Measurements from ENCODE around the gene VAV2.

The VAV2 gene

GRCh38 chr9:133979273-133979920 lies 12.7 kb downstream of the VAV2 start:
- TF ChIP-seq TCF4 (CRISPR knock-in tag; IDR thresholded peaks at IDR 0.05; ENCODE audit: borderline replicate concordance) (no peak), RARB (CRISPR knock-in tag; IDR thresholded peaks at IDR 0.05) (no peak), BACH2 (CRISPR knock-in tag; IDR thresholded peaks at IDR 0.05; ENCODE audit: borderline replicate concordance) (no peak), ZNF8 (CRISPR knock-in tag; IDR thresholded peaks at IDR 0.05) (no peak), ARNTL (CRISPR knock-in tag; IDR thresholded peaks at IDR 0.05; ENCODE audit: borderline replicate concordance, low read depth) (no peak), CSRNP3 (CRISPR knock-in tag; IDR thresholded peaks at IDR 0.05) (no peak), OSR1 (CRISPR knock-in tag; IDR thresholded peaks at IDR 0.05) (no peak), SNAI2 (CRISPR knock-in tag; IDR thresholded peaks at IDR 0.05) (no peak), ISL1 (CRISPR knock-in tag; IDR thresholded peaks at IDR 0.05) (no peak), GLIS3 (CRISPR knock-in tag; IDR thresholded peaks at IDR 0.05) (no peak), CREB5 (CRISPR knock-in tag; IDR thresholded peaks at IDR 0.05; ENCODE audit: low read depth) (no peak), ZFP3 (CRISPR knock-in tag; IDR thresholded peaks at IDR 0.05) (no peak), POU6F1 (CRISPR knock-in tag; IDR thresholded peaks at IDR 0.05; ENCODE audit: borderline replicate concordance, low read depth) (no peak), TOX (CRISPR knock-in tag; IDR thresholded peaks at IDR 0.05; ENCODE audit: borderline replicate concordance) (no peak)
- no peak for ATAC-seq

- no peak for ATAC-seq
- no peak for TF ChIP-seq TCF4 (CRISPR knock-in tag; IDR thresholded peaks at IDR 0.05; ENCODE audit: borderline replicate concordance)
- no peak for TF ChIP-seq ZNF8 (CRISPR knock-in tag; IDR thresholded peaks at IDR 0.05)
- TF ChIP-seq TSHZ2 (CRISPR knock-in tag; IDR thresholded peaks at IDR 0.05), result no peak
- TF ChIP-seq ZFP3 (CRISPR knock-in tag; IDR thresholded peaks at IDR 0.05), result no peak
- TF ChIP-seq BACH2 (CRISPR knock-in tag; IDR thresholded peaks at IDR 0.05; ENCODE audit: borderline replicate concordance), result no peak
- TF ChIP-seq ARNTL (CRISPR knock-in tag; IDR thresholded peaks at IDR 0.05; ENCODE audit: borderline replicate concordance, low read depth), result no peak
- TF ChIP-seq ISL1 (CRISPR knock-in tag; IDR thresholded peaks at IDR 0.05), result no peak
- TF ChIP-seq POU6F1 (CRISPR knock-in tag; IDR thresholded peaks at IDR 0.05; ENCODE audit: borderline replicate concordance, low read depth), result no peak
- TF ChIP-seq PPARA (CRISPR knock-in tag; IDR thresholded peaks at IDR 0.05; ENCODE audit: borderline replicate concordance), result no peak
- TF ChIP-seq RARB (CRISPR knock-in tag; IDR thresholded peaks at IDR 0.05), result no peak
- no peak for TF ChIP-seq CSDC2 (CRISPR knock-in tag; IDR thresholded peaks at IDR 0.05)
- TF ChIP-seq PATZ1 (CRISPR knock-in tag; IDR thresholded peaks at IDR 0.05; ENCODE audit: borderline replicate concordance), result no peak
- TF ChIP-seq SNAI2 (CRISPR knock-in tag; IDR thresholded peaks at IDR 0.05), result no peak
- TF ChIP-seq TOX (CRISPR knock-in tag; IDR thresholded peaks at IDR 0.05; ENCODE audit: borderline replicate concordance), result no peak
Observed at GRCh38 chr9:133978899-133979272, 13.2 kb downstream of the VAV2 start.
